Calu3 (cell line): ENCODE measurements around the gene YIF1A. TPM values are rescaled to one million over a fixed set of nuclear protein-coding genes. Genes with fewer than 3 reads are reported as not detected.
"Not testable (repeated sequence)": the region's sequence is repeated elsewhere in the genome, so short reads cannot be mapped to it uniquely, and the experiment has no call there.

Experiments
- BruUV-seq: library from RNA; stranded (reverse); fragments of 400-500 nt; replicated peaks from 2 replicates; lab custom pipeline; 2021; lab: Mats Ljungman, UMichigan
- CTCF ChIA-PET: fragments of 300-600 bp; sonication (Branson Sonifier 250); formaldehyde crosslinking; loops from one replicate; lab custom pipeline; 2022; ENCODE audit warnings: antibody characterized with exemption; lab: Charles Lee
- DNase-seq: peaks from one replicate; pipeline ENCODE4 v3.0.0; 2022
- H3K27ac Mint-ChIP-seq: one replicate; pipeline ENCODE4 v1.8.0; 2022; ENCODE audit warnings: mixed read lengths; ENCODE audit not compliant: unreplicated experiment
- H3K27me3 Mint-ChIP-seq: one replicate; pipeline ENCODE4 v1.8.0; 2022; ENCODE audit warnings: mixed read lengths; ENCODE audit not compliant: unreplicated experiment
- H3K36me3 Mint-ChIP-seq: one replicate; pipeline ENCODE4 v1.8.0; 2022; ENCODE audit warnings: mild to moderate bottlenecking, moderate library complexity, mixed read lengths; ENCODE audit not compliant: insufficient read depth, unreplicated experiment
- H3K4me1 Mint-ChIP-seq: one replicate; pipeline ENCODE4 v1.8.0; 2022; ENCODE audit warnings: mild to moderate bottlenecking, low read depth, mixed read lengths; ENCODE audit not compliant: unreplicated experiment
- H3K4me3 Mint-ChIP-seq: one replicate; pipeline ENCODE4 v1.8.0; 2022; ENCODE audit warnings: mild to moderate bottlenecking, low read depth, moderate library complexity, mixed read lengths; ENCODE audit not compliant: unreplicated experiment
- H3K9me3 Mint-ChIP-seq: one replicate; pipeline ENCODE4 v1.8.0; 2022; ENCODE audit warnings: low read depth, mixed read lengths; ENCODE audit not compliant: unreplicated experiment
- CTCF ChIP-seq: fragments of 200-600 bp; IDR thresholded peaks from one replicate; pipeline ENCODE4 v1.8.0; 2022; ENCODE audit warnings: antibody characterized with exemption; ENCODE audit not compliant: unreplicated experiment
- intact Hi-C: fragments of 100-400 bp; cut with micrococcal nuclease; formaldehyde crosslinking; loops from one replicate; pipeline ENCODE4 v1.10.0; 2022; ENCODE audit not compliant: unreplicated experiment
- total RNA-seq: library from RNA; stranded (reverse); gene quantifications from 2 replicates; pipeline ENCODE4 v1.2.3, GENCODE V29; 2022

YIF1A gene
- total RNA-seq, 1 experiment from 2014 or later, result 98.8 TPM

GRCh38 chr11:66278363-66279091 is 10.4 kb downstream of the YIF1A start:
- Mint-ChIP-seq H3K9me3 (no peaks in the 10 kb centered on the region), H3K4me1 (peaks cover 15% of the 10 kb centered on the region), H3K27ac (peak overlapping the region; percentile 66), H3K36me3 (peaks cover 62% of the 10 kb centered on the region), H3K27me3 (peaks cover 29% of the 10 kb centered on the region), H3K4me3 (peak overlapping the region; percentile 49)
- no peak for DNase-seq
- BruUV-seq, result no TSS peak
- intact Hi-C loops, result no loop called here
- CTCF ChIA-PET, result no interaction called here
- no peak for TF ChIP-seq CTCF

GRCh38 chr11:66277471-66278362 is 11.2 kb downstream of the YIF1A start, which contains the start of gene CNIH2:
TSS of gene CNIH2 (plus strand) at chr11:66278175. CDS start at chr11:66278457, 282 bp downstream.
- no TSS peak for BruUV-seq
- DNase-seq, result peak; percentile 33
- no peak for TF ChIP-seq CTCF
- no peaks in the 10 kb centered on the region for H3K9me3 Mint-ChIP-seq
- H3K36me3 Mint-ChIP-seq, result peaks cover 54% of the 10 kb centered on the region
- intact Hi-C loops, result no loop called here
- H3K27ac Mint-ChIP-seq, result peak within 1 kb of the TSS; percentile 66
- H3K4me3 Mint-ChIP-seq, result peak within 1 kb of the TSS; percentile 49
- CTCF ChIA-PET, result no interaction called here
- peaks cover 29% of the 10 kb centered on the region for H3K27me3 Mint-ChIP-seq
- H3K4me1 Mint-ChIP-seq, result peaks cover 15% of the 10 kb centered on the region

- H3K27me3 Mint-ChIP-seq, result peaks cover 29% of the 10 kb centered on the region
- H3K9me3 Mint-ChIP-seq, H3K4me3 Mint-ChIP-seq, CTCF ChIA-PET, intact Hi-C loops, H3K27ac Mint-ChIP-seq, DNase-seq: not testable (repeated sequence)
- peaks cover 15% of the 10 kb centered on the region for H3K4me1 Mint-ChIP-seq
- peaks cover 47% of the 10 kb centered on the region for H3K36me3 Mint-ChIP-seq
- BruUV-seq, result TSS peak; percentile 28
These were observed 11.9 kb downstream of the YIF1A start for GRCh38 chr11:66277064-66277463.

GRCh38 chr11:66276619-66277018 is 12.3 kb downstream of the YIF1A start:
- CTCF ChIA-PET, H3K9me3 Mint-ChIP-seq, BruUV-seq, DNase-seq, H3K4me3 Mint-ChIP-seq, H3K27ac Mint-ChIP-seq, intact Hi-C loops: not testable (repeated sequence)
- peaks cover 29% of the 10 kb centered on the region for H3K27me3 Mint-ChIP-seq
- peaks cover 11% of the 10 kb centered on the region for H3K4me1 Mint-ChIP-seq
- peaks cover 43% of the 10 kb centered on the region for H3K36me3 Mint-ChIP-seq

GRCh38 chr11:66275984-66276612 is 12.8 kb downstream of the YIF1A start:
- DNase-seq, result no peak
- H3K9me3 Mint-ChIP-seq, result no peaks in the 10 kb centered on the region
- CTCF ChIA-PET, result no interaction called here
- intact Hi-C loops, result no loop called here
- H3K36me3 Mint-ChIP-seq, result peaks cover 38% of the 10 kb centered on the region
- no peak overlapping the region for H3K27ac Mint-ChIP-seq
- H3K4me3 Mint-ChIP-seq, result no peak overlapping the region
- TF ChIP-seq CTCF, result no peak
- H3K27me3 Mint-ChIP-seq, result peaks cover 25% of the 10 kb centered on the region
- no TSS peak for BruUV-seq
- peaks cover 6% of the 10 kb centered on the region for H3K4me1 Mint-ChIP-seq
